GM08714 (cell line): Measurements from ENCODE around the gene GNG7.
"Not testable (repeated sequence)": the region's sequence is repeated elsewhere in the genome, so short reads cannot be mapped to it uniquely, and the experiment has no call there.

Experiments
- H3K4me3 ChIP-seq: fragments of 200-500 bp; sonication (Bioruptor generic); 2 replicates; pipeline ENCODE4 v1.5.1; 2014; ENCODE audit warnings: mild to moderate bottlenecking, low read length, inconsistent platforms
- ZNF274 ChIP-seq: IDR thresholded peaks from 2 replicates; pipeline ENCODE4 v1.6.1; 2012; ENCODE audit warnings: mild to moderate bottlenecking, low read depth, low read length

Gene GNG7

GRCh38 chr19:2659856-2660432 is 42.5 kb downstream of the GNG7 start:
- no peak overlapping the region for H3K4me3 ChIP-seq
- TF ChIP-seq ZNF274 = no peak

- H3K4me3 ChIP-seq = no peak overlapping the region
- no peak for TF ChIP-seq ZNF274
These were observed 46.0 kb downstream of the GNG7 start for GRCh38 chr19:2656533-2656932.

GRCh38 chr19:2653710-2654707 is 48.5 kb downstream of the GNG7 start:
- H3K4me3 ChIP-seq = no peak overlapping the region
- no peak for TF ChIP-seq ZNF274

GRCh38 chr19:2653218-2653617 is 49.3 kb downstream of the GNG7 start:
- H3K4me3 ChIP-seq = no peak overlapping the region
- no peak for TF ChIP-seq ZNF274

- H3K4me3 ChIP-seq = no peak overlapping the region
- TF ChIP-seq ZNF274 = no peak
These were observed 49.9 kb downstream of the GNG7 start for GRCh38 chr19:2652504-2653099.

GRCh38 chr19:2651002-2651733 is 51.3 kb downstream of the GNG7 start:
- H3K4me3 ChIP-seq = not testable (repeated sequence)

- H3K4me3 ChIP-seq = no peak overlapping the region
- TF ChIP-seq ZNF274 = no peak
These were observed 52.0 kb downstream of the GNG7 start for GRCh38 chr19:2650515-2650914.

GRCh38 chr19:2648528-2648937 is 54.0 kb downstream of the GNG7 start:
- no peak overlapping the region for H3K4me3 ChIP-seq
- TF ChIP-seq ZNF274 = no peak

- no peak overlapping the region for H3K4me3 ChIP-seq
- no peak for TF ChIP-seq ZNF274
These were observed 54.4 kb downstream of the GNG7 start for GRCh38 chr19:2648099-2648498.

GRCh38 chr19:2646866-2647535 is 55.5 kb downstream of the GNG7 start:
- H3K4me3 ChIP-seq = no peak overlapping the region
- no peak for TF ChIP-seq ZNF274

- TF ChIP-seq ZNF274 = no peak
- H3K4me3 ChIP-seq = no peak overlapping the region
These were observed 56.7 kb downstream of the GNG7 start for GRCh38 chr19:2645826-2646225.

GRCh38 chr19:2643123-2643737 is 59.3 kb downstream of the GNG7 start:
- not testable (repeated sequence) for H3K4me3 ChIP-seq

GRCh38 chr19:2641332-2641698 is 61.2 kb downstream of the GNG7 start:
- TF ChIP-seq ZNF274 = no peak
- H3K4me3 ChIP-seq = no peak overlapping the region
